H7 (cell line): ENCODE results near the gene CERT1. TPM values are rescaled to one million over a fixed set of nuclear protein-coding genes. Genes with fewer than 3 reads are reported as not detected.

Experiments
- DNase-seq: peaks from one replicate; pipeline ENCODE4 v3.0.0; 2012
- H3K27me3 ChIP-seq: 2 replicates; pipeline ENCODE4 v1.6.0; 2011; ENCODE audit warnings: mild to moderate bottlenecking, low read length; ENCODE audit not compliant: control insufficient read depth, insufficient read depth
- H3K36me3 ChIP-seq: replicated peaks from 2 replicates; pipeline ENCODE4 v1.5.1; 2011; ENCODE audit warnings: low read length; ENCODE audit not compliant: control insufficient read depth, insufficient read depth
- H3K4me3 ChIP-seq: 2 replicates; pipeline ENCODE4 v1.5.1; 2011; ENCODE audit warnings: low read depth, mild to moderate bottlenecking, control low read depth, low read length, moderate library complexity; ENCODE audit not compliant: insufficient read depth
- total RNA-seq: library from RNA; depleted of rRNA; stranded (reverse); fragments of >200 nt; shearing (Covaris generic); gene quantifications from 2 replicates; pipeline ENCODE4 v1.2.3, GENCODE V29; 2014

The CERT1 gene
- total RNA-seq, 1 experiment from 2014 or later = 16.8 TPM

GRCh38 chr5:75473463-75473862 is 38.0 kb downstream of the CERT1 start:
- no peak for DNase-seq
- Histone ChIP-seq H3K4me3 (no peak overlapping the region), H3K36me3 (no peaks in the 10 kb centered on the region), H3K27me3 (no peaks in the 10 kb centered on the region)

- Histone ChIP-seq H3K4me3 (no peak overlapping the region), H3K27me3 (no peaks in the 10 kb centered on the region), H3K36me3 (no peaks in the 10 kb centered on the region)
- DNase-seq = no peak
Observed at GRCh38 chr5:75472973-75473372, 38.5 kb downstream of the CERT1 start.

GRCh38 chr5:75471193-75471592 is 40.2 kb downstream of the CERT1 start:
- Histone ChIP-seq H3K4me3 (no peak overlapping the region), H3K27me3 (no peaks in the 10 kb centered on the region), H3K36me3 (no peaks in the 10 kb centered on the region)
- no peak for DNase-seq

GRCh38 chr5:75469017-75469416 is 42.4 kb downstream of the CERT1 start:
- no peaks in the 10 kb centered on the region for H3K36me3 ChIP-seq
- no peaks in the 10 kb centered on the region for H3K27me3 ChIP-seq
- DNase-seq = no peak
- no peak overlapping the region for H3K4me3 ChIP-seq

GRCh38 chr5:75468593-75468992 is 42.8 kb downstream of the CERT1 start:
- H3K4me3 ChIP-seq = no peak overlapping the region
- H3K27me3 ChIP-seq = no peaks in the 10 kb centered on the region
- no peak for DNase-seq
- H3K36me3 ChIP-seq = no peaks in the 10 kb centered on the region

- Histone ChIP-seq H3K36me3 (no peaks in the 10 kb centered on the region), H3K4me3 (no peak overlapping the region), H3K27me3 (no peaks in the 10 kb centered on the region)
- DNase-seq = no peak
Observed at GRCh38 chr5:75466006-75466716, 45.3 kb downstream of the CERT1 start.

GRCh38 chr5:75465480-75465879 is 45.9 kb downstream of the CERT1 start:
- DNase-seq = no peak
- Histone ChIP-seq H3K36me3 (no peaks in the 10 kb centered on the region), H3K4me3 (no peak overlapping the region)

GRCh38 chr5:75463726-75464125 is 47.7 kb downstream of the CERT1 start:
- no peaks in the 10 kb centered on the region for H3K36me3 ChIP-seq
- DNase-seq = no peak
- no peak overlapping the region for H3K4me3 ChIP-seq
- H3K27me3 ChIP-seq = no peaks in the 10 kb centered on the region

More at GRCh38 chr5:75465480-75465879, 45.9 kb downstream of the CERT1 start:
- no peaks in the 10 kb centered on the region for H3K27me3 ChIP-seq

GRCh38 chr5:75461679-75462078 is 49.8 kb downstream of the CERT1 start:
- no peak for DNase-seq
- Histone ChIP-seq H3K36me3 (no peaks in the 10 kb centered on the region), H3K4me3 (no peak overlapping the region), H3K27me3 (no peaks in the 10 kb centered on the region)

- no peak for DNase-seq
- H3K4me3 ChIP-seq = no peak overlapping the region
Observed at GRCh38 chr5:75460942-75461610, 50.4 kb downstream of the CERT1 start.

GRCh38 chr5:75460532-75460931 is 50.9 kb downstream of the CERT1 start:
- no peaks in the 10 kb centered on the region for H3K36me3 ChIP-seq
- DNase-seq = no peak
- H3K27me3 ChIP-seq = no peaks in the 10 kb centered on the region
- H3K4me3 ChIP-seq = no peak overlapping the region

More at GRCh38 chr5:75460942-75461610, 50.4 kb downstream of the CERT1 start:
- no peaks in the 10 kb centered on the region for H3K36me3 ChIP-seq
- no peaks in the 10 kb centered on the region for H3K27me3 ChIP-seq

- Histone ChIP-seq H3K27me3 (no peaks in the 10 kb centered on the region), H3K36me3 (no peaks in the 10 kb centered on the region)
- no peak for DNase-seq
Observed at GRCh38 chr5:75457691-75458090, 53.7 kb downstream of the CERT1 start.

GRCh38 chr5:75457161-75457560 is 54.3 kb downstream of the CERT1 start:
- Histone ChIP-seq H3K27me3 (no peaks in the 10 kb centered on the region), H3K36me3 (no peaks in the 10 kb centered on the region), H3K4me3 (no peak overlapping the region)
- no peak for DNase-seq

More at GRCh38 chr5:75457691-75458090, 53.7 kb downstream of the CERT1 start:
- H3K4me3 ChIP-seq = no peak overlapping the region

GRCh38 chr5:75450069-75450468 is 61.4 kb downstream of the CERT1 start:
- DNase-seq = no peak
- no peak overlapping the region for H3K4me3 ChIP-seq
- H3K27me3 ChIP-seq = no peaks in the 10 kb centered on the region
- H3K36me3 ChIP-seq = no peaks in the 10 kb centered on the region

- no peaks in the 10 kb centered on the region for H3K36me3 ChIP-seq
- DNase-seq = no peak
- no peak overlapping the region for H3K4me3 ChIP-seq
- H3K27me3 ChIP-seq = no peaks in the 10 kb centered on the region
Observed at GRCh38 chr5:75446068-75446467, 65.4 kb downstream of the CERT1 start.
